ENCODE measurements around the gene DQX1. TPM values are rescaled to one million over a fixed set of nuclear protein-coding genes. Genes with fewer than 3 reads are reported as not detected.

Gene DQX1
- total and polyA plus RNA-seq, 2 of the 8 experiments (the other 6 are each of a cell fraction or from before 2014, with no cell fraction given), result 0.76 to 1.1 TPM

- CTCF ChIA-PET (ENCODE audit: partially characterized antibody), result interaction anchor here (0.7 to 7.0 kb wide), 8 partner anchors 28 to 55 kb away, joined by 3 to 53 read pairs (median 5); partner anchors contain the start of genes CCDC142 and TTC31
- TF ChIP-seq NRF1 (IDR thresholded peaks at IDR 0.05; ENCODE audit: low read depth, low read length) (no peak), BCL11A (IDR thresholded peaks at IDR 0.05; ENCODE audit: low read depth in 2 of 2, low read length in 2 of 2) (no peak), CEBPB (IDR thresholded peaks at IDR 0.05; ENCODE audit: low read depth, low read length) (no peak), CREB1 (IDR thresholded peaks at IDR 0.05) (no peak), SP2 (IDR thresholded peaks at IDR 0.05; ENCODE audit: low read length) (no peak), BRCA1 (IDR thresholded peaks at IDR 0.05; ENCODE audit: low read depth, low read length) (no peak), SRF (IDR thresholded peaks at IDR 0.05; ENCODE audit: low read depth, low read length) (no peak), GABPA (IDR thresholded peaks at IDR 0.05; ENCODE audit: borderline replicate concordance, insufficient read depth, low read length) (no peak)
- TF ChIP-seq, protein P1, sequence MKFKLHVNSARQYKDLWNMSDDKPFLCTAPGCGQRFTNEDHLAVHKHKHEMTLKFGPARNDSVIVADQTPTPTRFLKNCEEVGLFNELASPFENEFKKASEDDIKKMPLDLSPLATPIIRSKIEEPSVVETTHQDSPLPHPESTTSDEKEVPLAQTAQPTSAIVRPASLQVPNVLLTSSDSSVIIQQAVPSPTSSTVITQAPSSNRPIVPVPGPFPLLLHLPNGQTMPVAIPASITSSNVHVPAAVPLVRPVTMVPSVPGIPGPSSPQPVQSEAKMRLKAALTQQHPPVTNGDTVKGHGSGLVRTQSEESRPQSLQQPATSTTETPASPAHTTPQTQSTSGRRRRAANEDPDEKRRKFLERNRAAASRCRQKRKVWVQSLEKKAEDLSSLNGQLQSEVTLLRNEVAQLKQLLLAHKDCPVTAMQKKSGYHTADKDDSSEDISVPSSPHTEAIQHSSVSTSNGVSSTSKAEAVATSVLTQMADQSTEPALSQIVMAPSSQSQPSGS (IDR thresholded peaks at IDR 0.05; ENCODE audit: low read length), result no peak
- TF ChIP-seq, protein P2, sequence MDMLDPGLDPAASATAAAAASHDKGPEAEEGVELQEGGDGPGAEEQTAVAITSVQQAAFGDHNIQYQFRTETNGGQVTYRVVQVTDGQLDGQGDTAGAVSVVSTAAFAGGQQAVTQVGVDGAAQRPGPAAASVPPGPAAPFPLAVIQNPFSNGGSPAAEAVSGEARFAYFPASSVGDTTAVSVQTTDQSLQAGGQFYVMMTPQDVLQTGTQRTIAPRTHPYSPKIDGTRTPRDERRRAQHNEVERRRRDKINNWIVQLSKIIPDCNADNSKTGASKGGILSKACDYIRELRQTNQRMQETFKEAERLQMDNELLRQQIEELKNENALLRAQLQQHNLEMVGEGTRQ (IDR thresholded peaks at IDR 0.05; ENCODE audit: low read length), result no peak
Measured at GRCh38 chr2:74532222-74532621, 6.2 kb upstream of the DQX1 start.

More at GRCh38 chr2:74532222-74532621, 6.2 kb upstream of the DQX1 start:
- peaks cover 6 to 11% of the 10 kb centered on the region in 2 experiments for H4K20me1 ChIP-seq (replicated peaks in 1 of 2; ENCODE audit: control insufficient read depth in 1 of 2, insufficient read depth in 2 of 2, low read length in 2 of 2)
- no peak overlapping the region for H3K4me3 ChIP-seq (ENCODE audit: extremely low read depth in 1 of 4, insufficient read depth in 2 of 4, low read depth in 3 of 4, low read length in 4 of 4)
- DNase-seq (ENCODE audit: low read depth in 1 of 2, low spot score in 2 of 2) (no peak), FAIRE-seq (no peak)
- H2BK15ac ChIP-seq (ENCODE audit: low read length), result no peak overlapping the region
- H3K27me3 ChIP-seq (replicated peaks in 1 of 4; ENCODE audit: control insufficient read depth in 3 of 4, extremely low read depth in 1 of 4, insufficient read depth in 3 of 4, low read length in 3 of 4), result no peaks in the 10 kb centered on the region; a peak in 1 of 7 replicates
- H2AFZ ChIP-seq (ENCODE audit: low read length), result no peak overlapping the region
- H3K23ac ChIP-seq (ENCODE audit: insufficient read length), result no peak overlapping the region
- H3K9ac ChIP-seq (replicated peaks in 1 of 4; ENCODE audit: extremely low read depth in 1 of 4, low read depth in 3 of 4, low read length in 3 of 4), result no peak overlapping the region
- H3K79me1 ChIP-seq (ENCODE audit: low read depth, low read length), result peaks cover 10% of the 10 kb centered on the region
- H3K4me1 ChIP-seq (replicated peaks in 1 of 4; ENCODE audit: control insufficient read depth in 3 of 4, insufficient read depth in 4 of 4, low read length in 3 of 4), result peaks cover 4 to 13% (median 6%) of the 10 kb centered on the region in 4 experiments; a peak in 6 of 7 replicates
- no peak overlapping the region for H3K14ac ChIP-seq (ENCODE audit: insufficient read length)
- H2BK5ac ChIP-seq (ENCODE audit: low read depth, low read length), result no peak overlapping the region
- no peak overlapping the region for H2BK20ac ChIP-seq (ENCODE audit: low read length)
- H2AK5ac ChIP-seq (ENCODE audit: low read depth, low read length), result no peak overlapping the region
- H4K5ac ChIP-seq (ENCODE audit: insufficient read length, low read depth, low read length), result no peak overlapping the region
- peaks cover 0 to 18% of the 10 kb centered on the region in 2 experiments; a peak in 2 of 4 replicates for H3K79me2 ChIP-seq (ENCODE audit: control insufficient read depth in 1 of 2, insufficient read depth in 2 of 2, low read length in 2 of 2)
- no peak overlapping the region for H3K27ac ChIP-seq (ENCODE audit: low read depth, low read length)
- POLR2A ChIA-PET (ENCODE audit: partially characterized antibody), result interaction anchor here (1.3 to 5.9 kb wide), 4 partner anchors 12 to 43 kb away, joined by 3 to 73 read pairs (median 24); partner anchors contain the start of gene LBX2
- no peak overlapping the region for H4K91ac ChIP-seq (replicated peaks; ENCODE audit: insufficient read length, low read length)
- no peak overlapping the region for H2BK120ac ChIP-seq (replicated peaks; ENCODE audit: low read depth, low read length)
- no peak overlapping the region for H3K18ac ChIP-seq (ENCODE audit: extremely low read depth, low read length)
- no peak overlapping the region for H3K4ac ChIP-seq (replicated peaks; ENCODE audit: insufficient read length, low read depth, low read length)
- H3K56ac ChIP-seq (replicated peaks; ENCODE audit: insufficient read length, low read depth, low read length), result no peak overlapping the region
- no peak overlapping the region for H3K4me2 ChIP-seq (ENCODE audit: insufficient read depth in 1 of 2, low read depth in 2 of 2, low read length in 2 of 2)
- H3K23me2 ChIP-seq (ENCODE audit: low read depth, low read length), result peaks cover 9% of the 10 kb centered on the region; the same call in 1 of the 2 replicates
- no peak overlapping the region for H2BK12ac ChIP-seq (ENCODE audit: low read depth, low read length)
- H3K36me3 ChIP-seq (ENCODE audit: control insufficient read depth in 2 of 4, insufficient read depth in 4 of 4, low read length in 3 of 4), result peaks cover 2 to 22% (median 16%) of the 10 kb centered on the region in 4 experiments; a peak in 7 of 8 replicates
- no peaks in the 10 kb centered on the region for H3K9me3 ChIP-seq (ENCODE audit: insufficient read depth in 2 of 2, low read depth in 1 of 2, low read length in 1 of 2)
- no peak overlapping the region for H4K8ac ChIP-seq (ENCODE audit: extremely low read depth, insufficient read depth, low read length)
